HCT116 (cell line): Measurements from ENCODE around the gene KLHL11. TPM values are rescaled to one million over a fixed set of nuclear protein-coding genes. Genes with fewer than 3 reads are reported as not detected.

ENCODE experiments used
- ATAC-seq: fragments of 200-7000 bp; cut with Tn5 transposase; 2 replicates; pipeline ENCODE4 v1.9.1; 2020; ENCODE audit warnings: mild to moderate bottlenecking, moderate library complexity
- BruUV-seq: library from RNA; stranded (reverse); fragments of 400-500 nt; replicated peaks from 2 replicates; lab custom pipeline; 2021; lab: Mats Ljungman, UMichigan
- CTCF ChIA-PET: fragments of 300-600 bp; sonication (Branson Sonifier 250); formaldehyde crosslinking; loops from one replicate; lab custom pipeline; 2021; ENCODE audit warnings: antibody characterized with exemption; lab: Charles Lee
- POLR2A ChIA-PET: fragments of 300-600, 350-600 bp; sonication (Branson Sonifier 250); formaldehyde crosslinking; loops from one replicate; lab custom pipeline; 2021; ENCODE audit warnings: antibody characterized with exemption; lab: Charles Lee
- RAD21 ChIA-PET, 2 experiments: fragments of 300-600 bp; sonication (Branson Sonifier 250); formaldehyde crosslinking; loops; one replicate each; lab custom pipeline; 2023; ENCODE audit warnings: low total read pairs in 2 of 2; ENCODE audit not compliant: uncharacterized antibody in 2 of 2, unreplicated experiment in 2 of 2, low non-redundant PET in 1 of 2; lab: Charles Lee
- DNase-seq: peaks from one replicate; pipeline ENCODE4 v3.0.0-alpha.2; 2010; ENCODE audit warnings: low read depth, low spot score
- H2AFZ ChIP-seq: fragments of 200-600 bp; shearing (Covaris generic), sonication (generic); 2 replicates; pipeline ENCODE4 v1.6.1; 2017; ENCODE audit warnings: low read depth, mixed run types, mixed read lengths, antibody characterized with exemption, low read length; ENCODE audit not compliant: poor library complexity, severe bottlenecking
- H3K27ac ChIP-seq: 2 replicates; pipeline ENCODE4 v1.5.1; 2012; ENCODE audit warnings: low read depth, low read length
- H3K27me3 ChIP-seq: fragments of 200-600 bp; sonication (generic); 2 replicates; pipeline ENCODE4 v1.6.1; 2016; ENCODE audit warnings: mixed run types, low read length, mixed read lengths; ENCODE audit not compliant: insufficient read depth
- H3K36me3 ChIP-seq, 2 experiments: fragments of 200-500 bp in 1 of 2; fragments of 200-600 bp in 1 of 2; sonication (Bioruptor generic) in 1 of 2; sonication (generic) in 1 of 2; 2 replicates each; pipeline versions ENCODE4 v1.5.1 to v1.6.1; 2014 to 2016; ENCODE audit warnings: low read length in 2 of 2, inconsistent platforms in 1 of 2, mixed read lengths in 1 of 2, mixed run types in 1 of 2; ENCODE audit not compliant: insufficient read depth in 2 of 2, control insufficient read depth in 1 of 2
- H3K4me1 ChIP-seq, 2 experiments: fragments of 200-600 bp in 1 of 2; sonication (generic) in 1 of 2; 2 replicates each; pipeline versions ENCODE4 v1.5.1 to v1.6.1; 2012 to 2017; ENCODE audit warnings: low read length in 2 of 2, inconsistent platforms in 1 of 2, mild to moderate bottlenecking in 1 of 2, mixed read lengths in 1 of 2, mixed run types in 1 of 2, moderate library complexity in 1 of 2; ENCODE audit not compliant: insufficient read depth in 2 of 2, control insufficient read depth in 1 of 2
- H3K4me2 ChIP-seq: fragments of 200-600 bp; sonication (generic); 2 replicates; pipeline ENCODE4 v1.6.1; 2017; ENCODE audit warnings: mixed run types, low read length, mixed read lengths
- H3K4me3 ChIP-seq, 2 experiments: fragments of 200-600 bp in 1 of 2; sonication (generic) in 1 of 2; replicated peaks in 1 of 2; 2 replicates each; pipeline ENCODE4 v1.5.1; 2011 to 2016; ENCODE audit warnings: low read length in 2 of 2, control low read depth in 1 of 2, low read depth in 1 of 2, mild to moderate bottlenecking in 1 of 2, mixed read lengths in 1 of 2, mixed run types in 1 of 2
- H3K79me2 ChIP-seq: fragments of 200-600 bp; sonication (generic); 2 replicates; pipeline ENCODE4 v1.6.1; 2017; ENCODE audit warnings: mild to moderate bottlenecking, mixed run types, low read length, moderate library complexity, mixed read lengths; ENCODE audit not compliant: insufficient read depth
- H3K9ac ChIP-seq: fragments of 200-600 bp; sonication (generic); 2 replicates; pipeline ENCODE4 v1.6.1; 2016; ENCODE audit warnings: low read length, mixed read lengths
- H3K9me2 ChIP-seq: fragments of 200-600 bp; sonication (generic), shearing (Covaris generic); 2 replicates; pipeline ENCODE4 v1.6.1; 2017; ENCODE audit warnings: mixed run types, mild to moderate bottlenecking, moderate library complexity; ENCODE audit not compliant: insufficient read depth
- H3K9me3 ChIP-seq, 2 experiments: fragments of 200-500 bp in 1 of 2; fragments of 200-600 bp in 1 of 2; sonication (Bioruptor generic) in 1 of 2; sonication (generic) in 1 of 2; 2 replicates each; pipeline ENCODE4 v1.6.1; 2014 to 2017; ENCODE audit warnings: low read length in 2 of 2, mixed read lengths in 2 of 2, inconsistent platforms in 1 of 2, low read depth in 1 of 2, mild to moderate bottlenecking in 1 of 2, mixed run types in 1 of 2, moderate library complexity in 1 of 2; ENCODE audit not compliant: control insufficient read depth in 1 of 2, insufficient read depth in 1 of 2
- H4K20me1 ChIP-seq: fragments of 200-600 bp; sonication (generic), shearing (Covaris generic); 2 replicates; pipeline ENCODE4 v1.6.1; 2017; ENCODE audit warnings: mixed run types, mild to moderate bottlenecking, moderate library complexity; ENCODE audit not compliant: insufficient read depth
- ATF3 ChIP-seq: IDR thresholded peaks from 2 replicates; pipeline ENCODE4 v1.6.1; 2012
- CBX3 ChIP-seq: IDR thresholded peaks from 2 replicates; pipeline ENCODE4 v1.6.1; 2012; ENCODE audit warnings: low read depth
- CTCF ChIP-seq, 3 experiments: fragments of 200-600 bp in 1 of 3; sonication (generic) in 1 of 3; IDR thresholded peaks in 2 of 3; conservative IDR thresholded peaks in 1 of 3; 2 replicates each; pipeline ENCODE4 v1.5.1; 2012 to 2017; ENCODE audit warnings: low read depth in 2 of 3, low read length in 2 of 3, antibody characterized with exemption in 1 of 3, borderline replicate concordance in 1 of 3, control low read depth in 1 of 3, mild to moderate bottlenecking in 1 of 3, mixed read lengths in 1 of 3, mixed run types in 1 of 3, moderate library complexity in 1 of 3; ENCODE audit not compliant: insufficient read depth in 1 of 3
- EGR1 ChIP-seq: IDR thresholded peaks from 2 replicates; pipeline ENCODE4 v1.6.1; 2012; ENCODE audit warnings: low read depth
- ELF1 ChIP-seq: IDR thresholded peaks from 2 replicates; pipeline ENCODE4 v1.6.1; 2012; ENCODE audit warnings: low read depth, borderline replicate concordance
- EZH2 ChIP-seq: fragments of 200-600 bp; sonication (generic); IDR thresholded peaks from 2 replicates; pipeline ENCODE4 v1.6.1; 2017; ENCODE audit warnings: antibody characterized with exemption, mixed run types
- EZH2phosphoT487 ChIP-seq: fragments of 200-600 bp; IDR thresholded peaks from 2 replicates; pipeline ENCODE4 v1.6.1; 2018; ENCODE audit warnings: antibody characterized with exemption, borderline replicate concordance
- FOSL1 ChIP-seq: IDR thresholded peaks from 2 replicates; pipeline ENCODE4 v1.6.1; 2012; ENCODE audit warnings: low read depth
- JUND ChIP-seq: IDR thresholded peaks from 2 replicates; pipeline ENCODE4 v1.6.1; 2012
- MAX ChIP-seq: IDR thresholded peaks from 2 replicates; pipeline ENCODE4 v1.6.1; 2012
- POLR2A ChIP-seq: IDR thresholded peaks from 2 replicates; pipeline ENCODE4 v1.7.0; 2011; ENCODE audit warnings: borderline replicate concordance; ENCODE audit not compliant: insufficient read depth, insufficient read length; ENCODE audit errors: extremely low read depth
- POLR2AphosphoS5 ChIP-seq: IDR thresholded peaks from 2 replicates; pipeline ENCODE4 v1.6.1; 2011; ENCODE audit warnings: mild to moderate bottlenecking, low read depth, low read length, moderate library complexity
- REST ChIP-seq: IDR thresholded peaks from 2 replicates; pipeline ENCODE4 v1.6.1; 2012; ENCODE audit warnings: low read depth
- SIN3A ChIP-seq: IDR thresholded peaks from 2 replicates; pipeline ENCODE4 v1.6.1; 2012; ENCODE audit warnings: low read depth
- SP1 ChIP-seq: IDR thresholded peaks from 2 replicates; pipeline ENCODE4 v1.6.1; 2012; ENCODE audit warnings: low read depth
- SRF ChIP-seq: IDR thresholded peaks from 2 replicates; pipeline ENCODE4 v1.6.1; 2012; ENCODE audit warnings: low read depth
- TCF7L2 ChIP-seq: IDR thresholded peaks from 2 replicates; pipeline ENCODE4 v1.7.0; 2011; ENCODE audit warnings: borderline replicate concordance, inconsistent platforms; ENCODE audit not compliant: insufficient read depth, insufficient read length; ENCODE audit errors: extremely low read depth
- YY1 ChIP-seq: IDR thresholded peaks from 2 replicates; pipeline ENCODE4 v1.6.1; 2011; ENCODE audit warnings: low read length, low read depth, moderate library complexity, mild to moderate bottlenecking; ENCODE audit not compliant: insufficient replicate concordance; ENCODE audit errors: extremely low read depth
- ZBTB33 ChIP-seq: IDR thresholded peaks from 2 replicates; pipeline ENCODE4 v1.6.1; 2011; ENCODE audit warnings: mild to moderate bottlenecking, low read length, moderate library complexity; ENCODE audit not compliant: insufficient replicate concordance; ENCODE audit errors: extremely low read depth
- ZNF274 ChIP-seq: fragments of 200-500 bp; sonication (Bioruptor generic); IDR thresholded peaks from 2 replicates; pipeline ENCODE4 v1.6.1; 2014; ENCODE audit warnings: mild to moderate bottlenecking, low read depth, low read length, inconsistent platforms
- intact Hi-C: fragments of 100-400 bp; cut with micrococcal nuclease; formaldehyde crosslinking; loops from 2 replicates; pipeline ENCODE4 v1.10.0; 2022
- total RNA-seq: library from RNA; stranded (reverse); gene quantifications from one replicate; pipeline ENCODE4 v1.2.1, GENCODE V29; 2021; ENCODE audit not compliant: unreplicated experiment

The KLHL11 gene
- total RNA-seq, 1 experiment from 2014 or later = 22.4 TPM

- Histone ChIP-seq H3K4me3 (no peak overlapping the region), H3K4me2 (no peak overlapping the region), H3K4me1 (peaks cover 0 to 5% of the 10 kb centered on the region in 2 experiments; a peak in 2 of 4 replicates), H4K20me1 (no peaks in the 10 kb centered on the region), H3K36me3 (peaks cover 36 to 43% of the 10 kb centered on the region in 2 experiments), H3K79me2 (peaks cover under 1% of the 10 kb centered on the region; the same call in 1 of the 2 replicates), H3K9ac (no peak overlapping the region), H2AFZ (no peak overlapping the region), H3K9me3 (no peaks in the 10 kb centered on the region), H3K27ac (no peak overlapping the region), H3K9me2 (no peaks in the 10 kb centered on the region), H3K27me3 (no peaks in the 10 kb centered on the region)
- BruUV-seq = no TSS peak
- intact Hi-C loops = no loop called here
- CTCF ChIA-PET = no interaction called here
- DNase-seq (no peak), ATAC-seq (no peak)
- RAD21 ChIA-PET = no interaction called here
- TF ChIP-seq ELF1 (no peak), TCF7L2 (no peak), EGR1 (no peak), ZNF274 (no peak), POLR2AphosphoS5 (no peak), POLR2A (no peak), EZH2phosphoT487 (no peak), REST (no peak), CBX3 (no peak), YY1 (no peak), ATF3 (no peak), ZBTB33 (no peak), JUND (no peak), MAX (no peak), SRF (no peak), CTCF (IDR thresholded peaks at IDR 0.05 in 2 of 3, conservative IDR thresholded peaks at IDR 0.05 in 1 of 3; ENCODE audit: borderline replicate concordance in 1 of 3, insufficient read depth in 1 of 3, low read depth in 2 of 3, low read length in 2 of 3) (no peak), FOSL1 (no peak), SIN3A (no peak), EZH2 (no peak), SP1 (no peak)
- POLR2A ChIA-PET = no interaction called here
These were observed 4.9 kb upstream of the KLHL11 start for GRCh38 chr17:41870097-41870496.
